ENCODE results near the gene LCTL.

DNA sequence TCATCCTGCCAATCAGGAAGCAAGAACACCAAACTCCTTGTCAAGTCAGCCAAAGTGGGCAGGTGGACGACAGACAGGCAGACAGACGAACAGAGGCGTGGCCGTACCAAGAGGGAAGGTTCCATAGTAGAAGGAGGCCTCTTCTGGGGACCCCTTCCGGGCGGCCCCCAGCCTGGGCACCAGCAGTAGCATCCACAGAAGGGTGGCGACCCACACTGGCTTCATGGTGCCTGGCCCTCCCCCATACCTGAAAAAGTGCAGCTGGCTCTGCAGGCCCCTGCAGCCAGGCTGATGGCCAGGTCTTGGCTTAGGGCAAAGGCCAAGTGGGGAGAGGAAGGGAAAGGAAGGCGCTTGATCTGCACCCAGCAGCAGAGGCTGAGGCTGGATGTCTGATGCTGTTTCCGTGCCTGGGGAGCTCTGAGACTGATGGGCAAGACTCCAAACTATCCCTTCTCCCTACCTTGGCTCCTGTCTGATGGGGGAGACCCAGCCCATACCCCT is 607 bp downstream of the LCTL start:
- TF ChIP-seq, protein P1, sequence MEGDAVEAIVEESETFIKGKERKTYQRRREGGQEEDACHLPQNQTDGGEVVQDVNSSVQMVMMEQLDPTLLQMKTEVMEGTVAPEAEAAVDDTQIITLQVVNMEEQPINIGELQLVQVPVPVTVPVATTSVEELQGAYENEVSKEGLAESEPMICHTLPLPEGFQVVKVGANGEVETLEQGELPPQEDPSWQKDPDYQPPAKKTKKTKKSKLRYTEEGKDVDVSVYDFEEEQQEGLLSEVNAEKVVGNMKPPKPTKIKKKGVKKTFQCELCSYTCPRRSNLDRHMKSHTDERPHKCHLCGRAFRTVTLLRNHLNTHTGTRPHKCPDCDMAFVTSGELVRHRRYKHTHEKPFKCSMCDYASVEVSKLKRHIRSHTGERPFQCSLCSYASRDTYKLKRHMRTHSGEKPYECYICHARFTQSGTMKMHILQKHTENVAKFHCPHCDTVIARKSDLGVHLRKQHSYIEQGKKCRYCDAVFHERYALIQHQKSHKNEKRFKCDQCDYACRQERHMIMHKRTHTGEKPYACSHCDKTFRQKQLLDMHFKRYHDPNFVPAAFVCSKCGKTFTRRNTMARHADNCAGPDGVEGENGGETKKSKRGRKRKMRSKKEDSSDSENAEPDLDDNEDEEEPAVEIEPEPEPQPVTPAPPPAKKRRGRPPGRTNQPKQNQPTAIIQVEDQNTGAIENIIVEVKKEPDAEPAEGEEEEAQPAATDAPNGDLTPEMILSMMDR (IDR thresholded peaks at IDR 0.05) = no peak
- no peak for TF ChIP-seq POLR2A (IDR thresholded peaks at IDR 0.05)

Data from testis (tissue), 2 donors.